DND-41 (cell line): ENCODE results near the gene ZNF746.

Experiments used
- ATAC-seq: fragments of 200-7000 bp; cut with Tn5 transposase; 3 replicates; pipeline ENCODE4 v1.9.1; 2021; ENCODE audit warnings: low read depth; ENCODE audit not compliant: insufficient read depth
- DNase-seq: peaks from one replicate; pipeline ENCODE4 v3.0.0-alpha.2; 2020
- H2AFZ ChIP-seq: 2 replicates; pipeline ENCODE4 v1.6.0; 2012; ENCODE audit warnings: low read depth, low read length
- H3K27ac ChIP-seq: 2 replicates; pipeline ENCODE4 v1.5.1; 2012; ENCODE audit warnings: low read length, inconsistent platforms
- H3K27me3 ChIP-seq: fragments of 200-600 bp; sonication (generic); 2 replicates; pipeline ENCODE4 v1.6.0; 2012; ENCODE audit warnings: low read length, mild to moderate bottlenecking, inconsistent platforms; ENCODE audit not compliant: insufficient read depth, poor library complexity
- H3K36me3 ChIP-seq: 2 replicates; pipeline ENCODE4 v1.5.1; 2012; ENCODE audit warnings: low read length, inconsistent platforms; ENCODE audit not compliant: insufficient read depth
- H3K4me1 ChIP-seq: 2 replicates; pipeline ENCODE4 v1.5.1; 2012; ENCODE audit warnings: mild to moderate bottlenecking, low read length; ENCODE audit not compliant: insufficient read depth
- H3K4me2 ChIP-seq: 2 replicates; pipeline ENCODE4 v1.6.0; 2012; ENCODE audit warnings: mild to moderate bottlenecking, moderate library complexity, low read length, inconsistent platforms; ENCODE audit not compliant: insufficient read depth
- H3K4me3 ChIP-seq, 2 experiments: fragments of 200-600 bp in 1 of 2; shearing (Covaris generic) in 1 of 2; 2 replicates each; pipeline ENCODE4 v1.5.1; 2012 to 2016; ENCODE audit warnings: inconsistent platforms in 2 of 2, low read length in 2 of 2, mild to moderate bottlenecking in 2 of 2, low read depth in 1 of 2, moderate library complexity in 1 of 2
- H3K79me2 ChIP-seq: 2 replicates; pipeline ENCODE4 v1.6.0; 2012; ENCODE audit warnings: low read length, inconsistent platforms; ENCODE audit not compliant: insufficient read depth
- H3K9ac ChIP-seq: 2 replicates; pipeline ENCODE4 v1.6.0; 2012; ENCODE audit warnings: low read depth, mild to moderate bottlenecking, inconsistent platforms, low read length, moderate library complexity
- H3K9me3 ChIP-seq: 2 replicates; pipeline ENCODE4 v1.5.1; 2012; ENCODE audit warnings: low read length, moderate library complexity, mild to moderate bottlenecking, inconsistent platforms; ENCODE audit not compliant: insufficient read depth, severe bottlenecking
- H4K20me1 ChIP-seq: 2 replicates; pipeline ENCODE4 v1.6.0; 2012; ENCODE audit warnings: low read length; ENCODE audit not compliant: insufficient read depth
- EZH2 ChIP-seq: IDR thresholded peaks from 3 replicates; pipeline ENCODE4 v1.6.1; 2012; ENCODE audit warnings: borderline replicate concordance, low read depth, mild to moderate bottlenecking, moderate library complexity, low read length, inconsistent platforms; ENCODE audit not compliant: severe bottlenecking
- TF ChIP-seq, protein P1 (sequence below): IDR thresholded peaks from 2 replicates; pipeline ENCODE4 v1.5.1; 2012; ENCODE audit warnings: borderline replicate concordance, low read length, moderate library complexity, mild to moderate bottlenecking; ENCODE audit not compliant: poor library complexity, severe bottlenecking; ENCODE audit errors: extremely low read depth

Gene ZNF746

GRCh38 chr7:149462101-149462520 lies 35.5 kb downstream of the ZNF746 start:
- Histone ChIP-seq H4K20me1 (no peaks in the 10 kb centered on the region), H3K4me3 (no peak overlapping the region), H3K9ac (no peak overlapping the region), H3K4me1 (peaks cover 28% of the 10 kb centered on the region), H2AFZ (0 out of 2 replicates have a peak overlapping the region, but pooled peaks have one; percentile 7), H3K4me2 (no peak overlapping the region), H3K27ac (no peak overlapping the region), H3K79me2 (peaks cover 35% of the 10 kb centered on the region), H3K9me3 (peaks cover 7% of the 10 kb centered on the region), H3K27me3 (peaks cover 4% of the 10 kb centered on the region), H3K36me3 (no peaks in the 10 kb centered on the region)
- ATAC-seq (no peak), DNase-seq (no peak)
- TF ChIP-seq, protein P1, sequence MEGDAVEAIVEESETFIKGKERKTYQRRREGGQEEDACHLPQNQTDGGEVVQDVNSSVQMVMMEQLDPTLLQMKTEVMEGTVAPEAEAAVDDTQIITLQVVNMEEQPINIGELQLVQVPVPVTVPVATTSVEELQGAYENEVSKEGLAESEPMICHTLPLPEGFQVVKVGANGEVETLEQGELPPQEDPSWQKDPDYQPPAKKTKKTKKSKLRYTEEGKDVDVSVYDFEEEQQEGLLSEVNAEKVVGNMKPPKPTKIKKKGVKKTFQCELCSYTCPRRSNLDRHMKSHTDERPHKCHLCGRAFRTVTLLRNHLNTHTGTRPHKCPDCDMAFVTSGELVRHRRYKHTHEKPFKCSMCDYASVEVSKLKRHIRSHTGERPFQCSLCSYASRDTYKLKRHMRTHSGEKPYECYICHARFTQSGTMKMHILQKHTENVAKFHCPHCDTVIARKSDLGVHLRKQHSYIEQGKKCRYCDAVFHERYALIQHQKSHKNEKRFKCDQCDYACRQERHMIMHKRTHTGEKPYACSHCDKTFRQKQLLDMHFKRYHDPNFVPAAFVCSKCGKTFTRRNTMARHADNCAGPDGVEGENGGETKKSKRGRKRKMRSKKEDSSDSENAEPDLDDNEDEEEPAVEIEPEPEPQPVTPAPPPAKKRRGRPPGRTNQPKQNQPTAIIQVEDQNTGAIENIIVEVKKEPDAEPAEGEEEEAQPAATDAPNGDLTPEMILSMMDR: no peak
- TF ChIP-seq EZH2: no peak

GRCh38 chr7:149460493-149461277 lies 36.9 kb downstream of the ZNF746 start, which contains the start of gene ZNF777:
Gene ZNF777, minus strand, starts transcription at chr7:149461062. Its CDS starts 5,040 bp downstream, at chr7:149456022.
- H3K9ac ChIP-seq: peak within 1 kb of the TSS; percentile 90
- H3K36me3 ChIP-seq: peaks cover 7% of the 10 kb centered on the region
- peak within 1 kb of the TSS; percentile 69 for H3K27ac ChIP-seq
- peak within 1 kb of the TSS; percentile 74 to 89 for H3K4me3 ChIP-seq
- peak; percentile 83 for DNase-seq
- H3K9me3 ChIP-seq: no peaks in the 10 kb centered on the region
- peak within 1 kb of the TSS; percentile 91 for H3K4me2 ChIP-seq
- peaks cover 4% of the 10 kb centered on the region for H3K27me3 ChIP-seq
- TF ChIP-seq, protein P1: peak; percentile 73
- TF ChIP-seq EZH2: no peak
- peak; percentile 96 for ATAC-seq
- peaks cover 28% of the 10 kb centered on the region for H3K4me1 ChIP-seq
- H4K20me1 ChIP-seq: peaks cover 4% of the 10 kb centered on the region; the same call in 1 of the 2 replicates
- peak within 1 kb of the TSS; percentile 98 for H2AFZ ChIP-seq
- peaks cover 42% of the 10 kb centered on the region for H3K79me2 ChIP-seq

DNA sequence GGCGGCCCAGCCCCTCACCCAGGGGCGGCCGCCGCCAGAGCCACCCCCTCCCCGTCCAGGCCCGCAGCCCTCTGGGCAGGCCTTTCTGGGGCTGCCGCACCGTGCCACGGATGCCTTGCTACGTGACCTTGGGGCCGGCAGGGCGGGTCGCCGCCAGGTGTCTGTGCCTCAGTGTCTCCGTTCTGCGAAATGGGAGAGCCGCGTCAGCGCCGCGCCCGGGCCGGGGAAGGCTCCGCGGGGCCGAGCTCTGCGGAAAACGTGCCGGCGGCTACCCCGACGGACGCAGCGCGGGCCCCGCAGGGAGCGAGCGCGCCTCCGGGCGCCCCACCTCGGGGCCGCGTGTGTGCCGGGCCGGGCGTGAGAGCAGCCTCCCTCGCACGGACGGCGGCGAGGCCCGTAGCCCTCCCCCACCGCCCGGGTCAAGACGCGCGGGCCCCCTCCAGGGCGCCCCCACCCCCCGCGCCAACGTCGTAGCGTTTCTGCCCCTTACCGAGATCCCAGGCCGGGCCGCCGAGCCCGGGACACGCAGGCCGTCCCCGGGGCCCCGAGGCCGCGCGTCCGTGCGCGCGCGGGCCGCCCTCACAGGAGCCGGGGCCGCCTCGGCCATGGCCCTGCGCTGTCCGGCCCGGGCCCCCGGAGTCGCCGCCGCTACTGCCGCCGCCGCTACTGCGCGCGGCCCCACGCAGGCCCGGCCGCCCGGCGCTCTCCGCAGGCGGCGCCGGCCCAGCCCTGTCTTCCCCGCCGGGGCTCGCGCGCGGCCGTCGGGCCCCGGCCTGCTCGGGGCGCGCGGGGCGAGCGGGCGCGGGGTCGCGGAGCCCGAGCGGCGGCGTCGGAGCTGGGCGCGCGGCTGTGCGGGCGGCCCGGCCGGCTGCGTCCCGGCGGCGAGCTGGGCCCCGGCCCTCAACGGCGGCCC lies 37.8 kb downstream of the ZNF746 start:
- Histone ChIP-seq H3K36me3 (peaks cover 16% of the 10 kb centered on the region), H3K9ac (peak overlapping the region; percentile 90), H3K4me1 (peaks cover 28% of the 10 kb centered on the region), H3K79me2 (peaks cover 42% of the 10 kb centered on the region), H4K20me1 (peaks cover 4% of the 10 kb centered on the region; the same call in 1 of the 2 replicates), H3K27ac (no peak overlapping the region), H3K27me3 (peaks cover 4% of the 10 kb centered on the region), H3K4me3 (peak overlapping the region in 1 of 2 experiments; percentile 89; a peak in 3 of 4 replicates), H2AFZ (no peak overlapping the region), H3K4me2 (peak overlapping the region; percentile 79), H3K9me3 (no peaks in the 10 kb centered on the region)
- no peak for DNase-seq
- TF ChIP-seq, protein P1: no peak
- no peak for TF ChIP-seq EZH2
- peak; percentile 5; the same call in 1 of the 3 replicates for ATAC-seq
